HFFc6 (cell line): ENCODE data around the gene IFNA2. TPM values are rescaled to one million over a fixed set of nuclear protein-coding genes. Genes with fewer than 3 reads are reported as not detected.
"Not testable (repeated sequence)": the region's sequence is repeated elsewhere in the genome, so short reads cannot be mapped to it uniquely, and the experiment has no call there.

ENCODE experiments used
- DNase-seq: peaks from one replicate; pipeline ENCODE4 v3.0.0-alpha.2; 2018
- H3K27ac Mint-ChIP-seq: 2 replicates; pipeline ENCODE4 v1.8.0; 2020; ENCODE audit warnings: mild to moderate bottlenecking, mixed read lengths
- H3K27me3 Mint-ChIP-seq: 2 replicates; pipeline ENCODE4 v1.8.0; 2021; ENCODE audit warnings: mild to moderate bottlenecking, moderate library complexity, mixed read lengths; ENCODE audit not compliant: insufficient read depth
- H3K36me3 Mint-ChIP-seq: 2 replicates; pipeline ENCODE4 v1.8.0; 2021; ENCODE audit warnings: low read depth, mixed read lengths
- H3K4me1 Mint-ChIP-seq: 2 replicates; pipeline ENCODE4 v1.8.0; 2020; ENCODE audit warnings: low read depth, mixed read lengths
- H3K4me3 Mint-ChIP-seq: 2 replicates; pipeline ENCODE4 v1.8.0; 2020; ENCODE audit warnings: mild to moderate bottlenecking, moderate library complexity, mixed read lengths
- H3K9me3 Mint-ChIP-seq: 2 replicates; pipeline ENCODE4 v1.8.0; 2020; ENCODE audit warnings: mild to moderate bottlenecking, mixed read lengths
- CTCF ChIP-seq: fragments of 200-600 bp; sonication (generic); IDR thresholded peaks from 2 replicates; pipeline ENCODE4 v1.5.0; 2021; ENCODE audit warnings: antibody characterized with exemption, mild to moderate bottlenecking
- long read RNA-seq: library from polyadenylated mRNA; unstranded; transcript quantifications from one replicate; pipeline ENCODE4 v2.0.0, GENCODE V29; 2019
- total RNA-seq, 6 experiments: library from RNA; stranded (reverse); fragmentation: NEBNext Ultra II Directional; extraction: Animal tissue kit (Norgen Biotek cat#: 25700); gene quantifications; 2 replicates in 1 of 6; 3 replicates in 5 of 6; pipeline ENCODE4 v1.2.3, GENCODE V29; 2021

The IFNA2 gene
- not detected for total RNA-seq
- long read RNA-seq, result 0 reads

- DNase-seq, result no peak
- Mint-ChIP-seq H3K4me3 (no peak within 1 kb of the TSS), H3K9me3 (no peaks in the 10 kb centered on the region), H3K27me3 (peaks cover 28% of the 10 kb centered on the region), H3K36me3 (no peaks in the 10 kb centered on the region), H3K27ac (no peak within 1 kb of the TSS), H3K4me1 (no peaks in the 10 kb centered on the region)
- TF ChIP-seq CTCF, result no peak
Measured at GRCh38 chr9:21385131-21385670, at the start of gene IFNA2. Gene IFNA2 (minus strand): TSS chr9:21385398. CDS start chr9:21385329, 69 bp downstream.

GRCh38 chr9:21435015-21435383, 49.8 kb upstream of the IFNA2 start:
- not testable (repeated sequence) for H3K4me1 Mint-ChIP-seq, H3K36me3 Mint-ChIP-seq, H3K27ac Mint-ChIP-seq, H3K27me3 Mint-ChIP-seq, H3K4me3 Mint-ChIP-seq, DNase-seq, H3K9me3 Mint-ChIP-seq

DNA sequence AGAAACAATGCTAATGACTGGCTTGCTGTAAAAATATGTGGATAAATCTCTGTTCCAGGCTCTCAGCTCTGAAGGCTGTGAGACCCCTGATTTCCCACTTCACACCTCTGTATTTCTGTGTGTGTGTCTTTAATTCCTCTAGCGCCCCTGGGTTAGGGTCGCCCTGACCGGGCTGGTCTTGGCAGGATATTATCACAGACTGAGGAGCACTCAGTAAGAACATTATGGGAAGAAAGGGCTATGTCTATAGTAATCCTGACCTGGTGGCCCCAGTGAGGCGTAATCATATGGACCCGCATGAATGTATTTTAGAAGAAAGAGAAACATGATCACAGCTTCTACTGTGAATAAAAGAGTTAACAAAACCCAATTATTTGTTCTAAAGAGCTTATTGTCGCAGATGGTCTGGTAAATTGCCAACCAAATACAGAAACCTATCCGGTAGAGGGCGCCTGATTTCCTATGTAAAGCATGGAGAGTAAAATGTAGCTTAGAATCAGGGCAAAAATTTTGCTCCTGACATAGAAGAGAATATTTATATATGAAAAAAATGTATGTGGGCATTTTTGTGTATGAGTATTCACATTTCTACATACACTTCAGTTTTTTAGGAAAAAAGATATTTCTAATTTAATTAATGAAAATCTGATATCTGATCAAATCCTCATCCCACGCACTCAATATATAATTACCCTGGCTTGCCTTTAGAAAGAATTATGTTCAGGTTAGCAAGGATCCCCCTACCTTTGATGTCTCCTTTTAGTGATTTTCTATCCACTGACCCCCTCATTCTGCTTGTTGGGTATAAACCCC, 49.2 kb upstream of the IFNA2 start:
- no peaks in the 10 kb centered on the region for H3K36me3 Mint-ChIP-seq
- peak; percentile 70 for DNase-seq
- no peak overlapping the region for H3K4me3 Mint-ChIP-seq
- H3K27ac Mint-ChIP-seq, result no peak overlapping the region
- TF ChIP-seq CTCF, result peak; percentile 85
- no peaks in the 10 kb centered on the region for H3K9me3 Mint-ChIP-seq
- peaks cover 6% of the 10 kb centered on the region for H3K4me1 Mint-ChIP-seq
- peaks cover 7% of the 10 kb centered on the region; the same call in 1 of the 2 replicates for H3K27me3 Mint-ChIP-seq

GRCh38 chr9:21432672-21433425, 47.7 kb upstream of the IFNA2 start:
- no peak for TF ChIP-seq CTCF
- DNase-seq, result no peak
- no peaks in the 10 kb centered on the region for H3K9me3 Mint-ChIP-seq
- no peak overlapping the region for H3K27ac Mint-ChIP-seq
- peaks cover 6% of the 10 kb centered on the region for H3K4me1 Mint-ChIP-seq
- no peak overlapping the region for H3K4me3 Mint-ChIP-seq
- H3K27me3 Mint-ChIP-seq, result peaks cover 10% of the 10 kb centered on the region
- H3K36me3 Mint-ChIP-seq, result no peaks in the 10 kb centered on the region

DNA sequence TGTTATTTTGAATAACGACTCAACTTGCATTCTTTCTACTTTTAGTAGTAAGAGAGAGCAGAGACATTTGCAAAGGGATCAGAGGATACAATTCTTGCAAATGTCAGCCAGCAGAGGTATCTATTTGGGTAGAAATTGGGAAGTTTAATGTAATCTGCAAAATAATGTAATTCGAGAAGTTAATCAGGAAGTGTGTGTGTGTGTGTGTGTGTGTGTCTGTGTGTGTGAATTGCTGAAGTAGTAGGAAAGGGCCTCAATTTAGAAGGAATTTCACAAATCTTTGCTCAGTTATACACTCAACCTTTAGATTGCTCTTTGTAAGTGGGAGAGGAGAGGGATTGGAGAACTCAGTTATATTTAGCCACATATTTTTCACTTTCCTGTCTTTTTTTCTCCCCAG, 44.0 kb upstream of the IFNA2 start:
- no peaks in the 10 kb centered on the region for H3K9me3 Mint-ChIP-seq
- no peak for DNase-seq
- H3K4me3 Mint-ChIP-seq, result no peak overlapping the region
- peaks cover 25% of the 10 kb centered on the region for H3K27me3 Mint-ChIP-seq
- H3K27ac Mint-ChIP-seq, result no peak overlapping the region
- no peaks in the 10 kb centered on the region for H3K36me3 Mint-ChIP-seq
- no peaks in the 10 kb centered on the region for H3K4me1 Mint-ChIP-seq
- no peak for TF ChIP-seq CTCF

- no peaks in the 10 kb centered on the region for H3K4me1 Mint-ChIP-seq
- no peaks in the 10 kb centered on the region for H3K9me3 Mint-ChIP-seq
- no peak overlapping the region for H3K4me3 Mint-ChIP-seq
- peaks cover 28% of the 10 kb centered on the region for H3K27me3 Mint-ChIP-seq
- TF ChIP-seq CTCF, result no peak
- DNase-seq, result no peak
- no peak overlapping the region for H3K27ac Mint-ChIP-seq
- no peaks in the 10 kb centered on the region for H3K36me3 Mint-ChIP-seq
Measured at GRCh38 chr9:21428235-21428634, 43.0 kb upstream of the IFNA2 start.
